ENCODE results near the gene SLC6A1. TPM values are rescaled to one million over a fixed set of nuclear protein-coding genes. Genes with fewer than 3 reads are reported as not detected.
A peak's percentile ranks its signal among the peaks of the same experiment; 100 is the strongest.

Gene SLC6A1
- total RNA-seq (2012; rRNA removed) (not detected in 2 replicates), polyA plus RNA-seq (2012; rRNA removed) (0.02 TPM in 1 of 2 replicates, not detected in the other), Bru-seq, nascent RNA (not detected), BruChase-seq, experiment 1, labeled RNA remaining after a 6-hour chase (not detected), BruChase-seq, experiment 2, labeled RNA remaining after a 2-hour chase (not detected)
- not detected in 2 replicates for polyA plus RNA-seq (2012; cell fraction: cytosol; rRNA removed)
- not detected in 2 replicates for polyA plus RNA-seq (2012; cell fraction: nucleus; rRNA removed; ENCODE audit: low replicate concordance)
- long read RNA-seq: 0 reads

DNA sequence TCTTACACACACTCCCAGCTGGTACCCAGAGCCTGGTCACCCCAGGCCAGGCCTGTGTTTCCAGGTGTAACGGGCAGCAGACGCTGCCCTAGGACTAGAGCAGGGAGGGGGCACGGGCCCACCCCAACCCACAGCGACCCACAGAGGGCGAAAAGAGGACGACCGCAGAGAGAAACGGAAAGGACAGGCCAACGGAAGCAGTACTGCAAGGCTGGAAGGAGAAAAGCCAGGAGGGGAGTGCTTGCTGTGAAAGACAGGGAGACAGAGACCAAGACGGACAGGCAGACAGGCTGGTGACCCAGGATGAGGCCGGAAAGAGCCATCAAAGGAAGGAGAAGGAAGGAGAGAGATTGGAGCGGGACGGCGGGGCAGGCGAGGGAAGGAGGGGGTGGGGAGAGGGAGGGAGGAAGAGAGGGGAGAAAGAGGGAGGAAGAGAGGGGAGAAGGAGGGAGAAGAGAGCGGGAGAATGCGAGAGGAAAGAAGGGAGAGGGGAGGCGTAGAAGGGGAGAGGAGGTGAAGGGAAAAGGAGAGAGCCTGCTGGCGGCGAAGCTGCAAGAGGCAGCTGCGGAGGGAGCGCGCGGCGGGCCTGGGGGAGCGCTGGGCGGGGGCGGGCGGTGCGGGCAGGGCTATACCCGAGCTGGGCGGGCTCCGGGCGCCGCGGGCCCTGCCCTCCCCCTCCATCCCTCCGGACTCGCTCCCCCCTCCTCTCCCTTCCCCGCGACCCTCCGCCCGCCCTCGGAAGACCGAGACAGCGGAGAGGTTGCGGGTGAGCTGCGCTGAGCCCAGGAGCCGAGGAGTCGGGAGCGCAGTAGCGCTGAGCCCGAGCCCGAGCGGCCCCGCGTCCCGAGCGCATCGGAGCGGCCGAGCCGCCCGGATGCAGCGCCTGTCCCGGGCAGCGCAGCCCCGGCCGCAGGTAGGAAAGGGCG lies at the start of gene SLC6A1:
TSS of gene SLC6A1 (plus strand) at position 732 of the 926 bp plus-strand sequence. CDS start 24,464 bp downstream, outside the sequence.
- BruUV-seq (replicated peaks): no TSS peak
- H3K14ac ChIP-seq (replicated peaks; ENCODE audit: low read depth, low read length): no peak within 1 kb of the TSS
- 0 out of 2 replicates have a peak within 1 kb of the TSS, but pooled peaks have one; percentile 32 for H3K4me3 ChIP-seq (ENCODE audit: insufficient read depth, low read depth, low read length)
- H2BK120ac ChIP-seq (ENCODE audit: low read depth, low read length): no peak within 1 kb of the TSS
- H3K27ac ChIP-seq (ENCODE audit: insufficient read depth, low read length): no peak within 1 kb of the TSS
- H3K79me1 ChIP-seq (ENCODE audit: low read depth in 1 of 2, low read length in 2 of 2): no peaks in the 10 kb centered on the region
- H3K9ac ChIP-seq (ENCODE audit: low read depth, low read length): no peak within 1 kb of the TSS
- in situ Hi-C loops (cut with MboI; ENCODE audit: low sequenced_read_pairs) (no loop called here), intact Hi-C loops (cut with micrococcal nuclease) (no loop called here), dilution Hi-C loops (cut with HindIII; ENCODE audit: low sequenced_read_pairs, unreplicated experiment) (no loop called here)
- H3K27me3 ChIP-seq (ENCODE audit: control insufficient read depth, insufficient read depth, low read length): peaks cover 69% of the 10 kb centered on the region
- peak within 1 kb of the TSS; percentile 29; the same call in 1 of the 2 replicates for H3K4me2 ChIP-seq (ENCODE audit: low read depth, low read length)
- H3K9me3 ChIP-seq (ENCODE audit: control insufficient read depth, insufficient read depth, low read length): no peaks in the 10 kb centered on the region
- no peak within 1 kb of the TSS for H4K5ac ChIP-seq (ENCODE audit: low read depth, low read length)
- H4K20me1 ChIP-seq (ENCODE audit: insufficient read depth, low read length): no peaks in the 10 kb centered on the region
- H4K8ac ChIP-seq (ENCODE audit: low read depth in 2 of 2, low read length in 2 of 2): no peak within 1 kb of the TSS
- ChIA-PET CTCF (interaction anchor here (1.4 kb wide), 1 partner anchor 10 kb away, joined by 3 read pairs; no protein-coding TSS in a partner anchor), POLR2A (ENCODE audit: unreplicated experiment) (no interaction called here)
- H2AFZ ChIP-seq (replicated peaks; ENCODE audit: low read length, poor library complexity): peak within 1 kb of the TSS; percentile 58
- no peak within 1 kb of the TSS for H3K23ac ChIP-seq (ENCODE audit: low read depth, low read length)
- no peak within 1 kb of the TSS for H2AK5ac ChIP-seq (ENCODE audit: low read depth, low read length)
- TF ChIP-seq MAFK (IDR thresholded peaks at IDR 0.05; ENCODE audit: low read depth, low read length): no peak
- TF ChIP-seq CHD1 (IDR thresholded peaks at IDR 0.05; ENCODE audit: low read depth, low read length): no peak
- WGBS, 2 experiments (ENCODE audit: extremely low coverage in 2 of 2, insufficient read length in 1 of 2): 3% methylated on average over 14 of the region's 69 CpGs; no CpG with 5 or more reads in 1 of the 2 experiments
- no peaks in the 10 kb centered on the region for H3K4me1 ChIP-seq (ENCODE audit: control insufficient read depth, insufficient read depth, low read length)
- no peaks in the 10 kb centered on the region for H3K36me3 ChIP-seq (ENCODE audit: control insufficient read depth, insufficient read depth, low read length)
- no peak within 1 kb of the TSS for H3K56ac ChIP-seq (ENCODE audit: extremely low read depth, insufficient read depth, low read length)
- DNase-seq (no peak), ATAC-seq (ENCODE audit: low read depth) (peak; percentile 62)
- H2BK20ac ChIP-seq (ENCODE audit: low read depth, low read length): no peak within 1 kb of the TSS
- H3K4ac ChIP-seq (ENCODE audit: low read depth, low read length): no peak within 1 kb of the TSS
- H4K91ac ChIP-seq (ENCODE audit: insufficient read depth, low read depth, low read length): no peak within 1 kb of the TSS
- no peaks in the 10 kb centered on the region for H3K9me1 ChIP-seq (ENCODE audit: insufficient read depth, low read length)
- no peak within 1 kb of the TSS for H2BK5ac ChIP-seq (ENCODE audit: low read depth, low read length, poor library complexity, severe bottlenecking)
- no peak within 1 kb of the TSS for H2BK15ac ChIP-seq (ENCODE audit: low read depth, low read length)
- no peak within 1 kb of the TSS for H2AK9ac ChIP-seq (replicated peaks; ENCODE audit: low read depth, low read length, poor library complexity)
- no peak within 1 kb of the TSS for H3K18ac ChIP-seq (ENCODE audit: low read depth, low read length)

All from IMR-90 (cell line).